GM06990 (cell line): ENCODE data around the gene U2SURP.

Experiments used
- DNase-seq: peaks from one replicate; pipeline ENCODE4 v3.0.0-alpha.2; 2011; ENCODE audit not compliant: insufficient read length; ENCODE audit errors: extremely low read depth
- H3K27me3 ChIP-seq: replicated peaks from 2 replicates; pipeline ENCODE4 v1.6.0; 2011; ENCODE audit warnings: low read length; ENCODE audit not compliant: control insufficient read depth, insufficient read depth
- H3K36me3 ChIP-seq: 2 replicates; pipeline ENCODE4 v1.5.1; 2011; ENCODE audit warnings: low read length; ENCODE audit not compliant: control insufficient read depth, insufficient read depth
- H3K4me3 ChIP-seq: replicated peaks from 2 replicates; pipeline ENCODE4 v1.5.1; 2011; ENCODE audit warnings: low read depth, mild to moderate bottlenecking, control low read depth, low read length
- CTCF ChIP-seq: IDR thresholded peaks from 2 replicates; pipeline ENCODE4 v1.5.1; 2011; ENCODE audit warnings: low read length, control low read depth, mild to moderate bottlenecking, inconsistent platforms; ENCODE audit not compliant: insufficient read depth, poor library complexity, severe bottlenecking

The U2SURP gene

GRCh38 chr3:142990721-142991120, 10.6 kb upstream of the U2SURP start:
- no peak overlapping the region for H3K4me3 ChIP-seq
- H3K27me3 ChIP-seq = no peaks in the 10 kb centered on the region
- DNase-seq = no peak
- no peak for TF ChIP-seq CTCF
- H3K36me3 ChIP-seq = no peaks in the 10 kb centered on the region

- TF ChIP-seq CTCF = no peak
- no peak for DNase-seq
- H3K4me3 ChIP-seq = no peak overlapping the region
- no peaks in the 10 kb centered on the region for H3K27me3 ChIP-seq
- H3K36me3 ChIP-seq = no peaks in the 10 kb centered on the region
These were observed 9.0 kb upstream of the U2SURP start for GRCh38 chr3:142992323-142992722.

GRCh38 chr3:142993958-142994442, 7.4 kb upstream of the U2SURP start:
- Histone ChIP-seq H3K27me3 (no peaks in the 10 kb centered on the region), H3K4me3 (no peak overlapping the region), H3K36me3 (no peaks in the 10 kb centered on the region)
- DNase-seq = no peak
- peak; percentile 64 for TF ChIP-seq CTCF

- DNase-seq = no peak
- no peaks in the 10 kb centered on the region for H3K36me3 ChIP-seq
- no peaks in the 10 kb centered on the region for H3K27me3 ChIP-seq
- TF ChIP-seq CTCF = no peak
- no peak overlapping the region for H3K4me3 ChIP-seq
These were observed 4.0 kb upstream of the U2SURP start for GRCh38 chr3:142997330-142997729.

GRCh38 chr3:142998439-142998838, 2.9 kb upstream of the U2SURP start:
- H3K4me3 ChIP-seq = no peak overlapping the region
- H3K27me3 ChIP-seq = no peaks in the 10 kb centered on the region
- H3K36me3 ChIP-seq = no peaks in the 10 kb centered on the region
- TF ChIP-seq CTCF = no peak
- no peak for DNase-seq

GRCh38 chr3:142999881-143000280, 1.5 kb upstream of the U2SURP start:
- no peak overlapping the region for H3K4me3 ChIP-seq
- TF ChIP-seq CTCF = no peak
- DNase-seq = no peak
- H3K36me3 ChIP-seq = no peaks in the 10 kb centered on the region
- H3K27me3 ChIP-seq = no peaks in the 10 kb centered on the region
